Measurements from ENCODE around the gene FBXO36. TPM values are rescaled to one million over a fixed set of nuclear protein-coding genes. Genes with fewer than 3 reads are reported as not detected.
"Not testable (repeated sequence)": the region's sequence is repeated elsewhere in the genome, so short reads cannot be mapped to it uniquely, and the experiment has no call there.

Gene FBXO36
- total RNA-seq, 1 donor from 2014 or later = 4.5 TPM

DNA sequence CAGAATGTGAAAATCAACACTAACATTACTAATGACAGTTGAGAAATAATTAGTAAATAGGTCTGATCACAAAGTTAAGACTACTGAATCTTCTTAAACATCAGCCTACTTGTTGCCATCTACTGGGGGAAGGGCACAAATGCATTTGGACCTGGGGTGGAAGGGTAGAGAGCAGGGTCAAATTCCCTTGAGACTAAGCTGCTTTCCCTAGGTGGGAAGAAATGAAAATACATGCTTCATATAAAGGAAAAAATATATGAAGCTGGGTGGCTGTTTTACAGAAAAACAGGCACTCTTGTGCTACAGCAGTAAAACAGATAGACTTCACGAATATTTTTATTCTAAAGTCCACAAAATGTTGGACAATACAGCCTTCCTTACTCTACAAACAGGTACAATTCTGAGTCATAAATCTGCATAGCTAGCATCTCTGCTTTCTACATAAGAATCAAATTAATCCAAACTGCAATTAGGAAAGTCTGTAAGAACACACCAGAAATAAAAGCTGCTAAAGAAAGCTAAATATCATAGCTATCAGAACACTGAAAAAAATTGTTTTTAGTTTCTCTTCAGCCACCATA is 11.4 kb upstream of the FBXO36 start:
- DNase-seq = no peak

DNA sequence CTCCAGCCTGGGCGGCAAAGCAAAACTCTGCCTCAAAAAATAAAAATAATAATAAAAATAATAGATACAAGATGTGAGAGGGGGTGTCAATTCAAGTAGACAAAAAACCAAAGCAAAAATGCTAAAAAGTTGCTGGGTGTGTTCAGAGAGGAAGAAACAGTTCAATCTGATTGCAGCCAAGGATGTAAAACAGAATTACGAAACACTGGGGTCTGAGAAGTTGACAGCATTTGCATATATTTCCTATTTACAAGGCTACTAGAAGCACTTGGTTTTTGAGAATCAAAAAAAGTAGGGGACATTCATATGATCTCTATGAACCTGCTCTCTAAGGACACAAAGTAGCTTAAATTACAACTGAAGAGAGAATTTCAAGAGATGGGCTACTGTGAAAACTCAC is 8.1 kb upstream of the FBXO36 start:
- no peak for DNase-seq

DNA sequence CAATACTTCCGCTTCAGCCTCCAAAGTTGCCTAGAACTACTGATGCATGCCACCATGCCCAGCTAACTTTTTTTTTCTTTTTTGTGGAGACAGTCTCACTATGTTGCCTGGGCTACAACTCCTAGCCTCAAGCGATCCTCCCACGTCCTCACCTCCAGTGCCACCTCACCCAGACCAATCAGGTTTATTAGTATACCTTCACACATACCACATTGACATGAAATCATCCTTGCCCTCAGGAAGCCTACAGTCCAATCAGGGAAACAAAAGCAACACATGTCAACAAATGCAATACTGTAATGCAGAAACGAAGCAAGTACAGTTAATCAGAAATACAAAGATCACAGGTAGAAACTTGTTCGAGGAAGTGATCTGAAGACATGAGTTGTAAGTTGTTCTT is 4.5 kb upstream of the FBXO36 start:
- no peak for DNase-seq

DNA sequence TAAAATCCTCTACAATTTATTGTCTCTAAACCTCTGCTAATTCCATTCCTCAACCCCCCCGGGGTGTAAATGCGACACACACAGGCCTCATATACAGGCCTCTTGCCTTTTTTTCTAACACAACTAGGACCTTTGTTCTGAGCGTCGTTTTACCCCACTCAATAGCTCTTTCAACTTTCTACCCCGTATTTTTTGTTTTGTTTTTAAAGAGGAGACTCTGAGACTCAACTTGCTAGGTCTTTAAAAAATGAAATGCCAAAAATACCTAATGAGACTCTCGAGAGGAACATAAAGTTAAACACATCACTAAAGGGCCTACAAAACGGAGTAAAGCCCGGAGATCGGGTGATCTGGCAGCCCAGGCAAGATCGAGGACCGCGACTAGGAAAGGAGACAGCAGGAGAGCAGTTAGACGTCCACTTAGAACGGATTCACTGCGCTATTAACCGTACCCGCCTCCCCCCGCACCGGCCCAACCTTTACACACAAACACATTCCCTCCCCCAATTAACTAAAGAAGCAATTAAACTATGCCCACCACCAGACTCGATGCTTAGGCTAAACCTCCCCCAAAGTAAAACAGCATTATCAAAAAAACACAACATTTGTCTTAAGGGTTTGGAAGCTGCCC is 2.2 kb upstream of the FBXO36 start:
- no peak for DNase-seq

DNA sequence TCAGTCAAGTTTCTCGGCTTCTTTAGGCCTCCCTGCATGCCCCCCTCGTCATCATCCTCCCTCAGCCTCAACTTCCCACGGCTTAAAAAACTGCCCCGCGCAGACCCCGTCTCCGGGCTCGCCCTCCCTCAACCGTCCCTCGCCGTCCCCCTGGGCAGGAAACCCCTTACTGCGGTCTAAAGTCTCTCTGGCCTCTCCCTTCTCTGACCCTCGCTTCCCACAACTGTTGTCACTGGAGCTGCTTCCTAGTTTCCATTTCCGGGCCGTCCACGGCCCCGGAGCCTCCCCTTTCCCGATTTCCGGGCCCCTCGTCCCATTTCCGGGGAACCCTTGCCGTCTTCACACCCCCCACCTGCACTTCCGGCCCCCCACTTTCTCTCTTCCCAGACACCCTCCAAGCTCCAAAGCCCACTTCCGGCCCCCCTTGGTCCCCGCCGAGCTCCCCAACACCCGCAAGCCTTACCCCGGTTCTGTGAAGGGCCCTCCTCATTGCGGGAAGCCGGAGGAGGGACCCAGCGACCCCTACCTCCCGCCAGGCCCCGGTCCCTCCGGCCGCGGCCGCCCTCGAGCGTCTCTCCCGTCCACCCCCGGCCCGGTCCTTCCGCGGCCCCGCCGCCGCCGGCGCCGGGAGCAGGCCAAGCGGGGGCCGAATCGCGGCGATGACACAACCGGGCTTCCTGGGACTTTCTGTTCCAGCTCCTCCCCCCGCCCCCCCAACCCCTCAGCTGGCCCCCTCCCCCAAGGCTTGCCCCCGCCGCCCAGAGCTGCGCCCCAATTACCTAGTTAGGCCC is 1.0 kb upstream of the FBXO36 start:
- DNase-seq = peak; percentile 65

DNA sequence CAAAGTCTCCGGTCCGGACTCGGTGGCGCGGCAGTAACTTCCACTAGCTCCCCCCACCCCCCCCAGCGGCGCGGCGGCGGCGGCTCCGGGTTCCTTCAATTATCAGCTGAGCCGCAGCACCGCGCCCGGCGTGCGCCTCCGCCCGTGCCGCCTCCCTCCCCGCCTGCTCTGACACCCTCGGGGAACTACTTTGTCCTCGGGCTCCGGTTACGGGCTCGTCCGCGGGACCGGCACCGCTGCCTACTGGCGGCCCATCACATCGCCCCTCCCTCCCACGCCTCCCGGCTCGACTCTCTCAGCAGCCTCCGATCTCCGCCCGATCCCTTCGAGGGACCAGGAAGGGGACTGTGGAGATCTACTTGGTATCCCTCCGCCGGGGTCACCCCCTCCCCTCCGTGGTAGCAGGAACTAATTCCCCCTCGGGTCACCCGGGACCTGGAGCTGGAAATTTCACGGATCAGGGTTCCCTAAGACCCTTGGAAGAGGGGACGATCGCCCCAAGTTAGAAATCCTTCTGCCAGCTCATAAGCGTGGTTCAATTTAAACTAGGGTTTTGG is 333 bp upstream of the FBXO36 start, which contains the start of gene TRIP12:
Gene TRIP12 (minus strand): TSS at position 118 of the 557 bp plus-strand sequence. CDS start 41,930 bp downstream, outside the sequence.
- peak; percentile 94 for DNase-seq

DNA sequence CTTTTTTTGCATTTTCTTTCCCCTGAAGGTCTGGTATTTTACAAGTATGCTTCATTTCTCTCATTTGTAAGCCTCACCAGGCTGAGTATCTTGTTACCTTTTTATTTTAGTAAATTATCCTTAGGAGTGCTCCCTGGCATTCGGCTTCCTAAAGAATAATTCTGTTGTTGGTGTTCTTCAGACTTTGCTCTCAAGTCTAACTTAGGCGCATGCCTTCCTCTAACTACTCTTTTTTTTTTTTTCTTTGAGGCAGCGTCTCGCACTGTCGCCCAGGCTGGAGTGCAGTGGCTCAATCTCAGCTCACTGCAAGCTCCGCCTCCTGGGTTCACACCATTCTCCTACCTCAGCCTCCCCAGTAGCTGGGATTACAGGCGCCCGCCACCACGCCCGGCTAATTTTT is 2.2 kb downstream of the FBXO36 start:
- not testable (repeated sequence) for DNase-seq

DNA sequence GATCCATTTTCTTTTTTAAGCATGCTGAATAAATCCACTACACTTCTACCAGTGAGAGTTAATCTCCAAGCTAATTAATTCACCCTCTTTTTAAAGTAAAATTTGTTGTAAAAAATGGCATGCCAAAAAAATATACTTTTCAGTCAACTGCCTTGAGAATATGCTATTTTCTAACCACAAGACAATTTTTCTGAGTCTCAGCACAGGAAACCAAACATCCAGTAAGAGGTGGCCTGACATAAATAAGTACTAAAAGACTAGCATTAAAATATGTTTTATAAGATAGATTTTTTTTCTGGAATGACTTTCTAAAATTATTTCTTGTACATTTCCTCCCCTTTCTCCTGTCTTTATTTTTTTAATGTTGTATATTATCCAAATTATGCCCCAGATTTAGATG is 2.9 kb downstream of the FBXO36 start:
- no peak for DNase-seq

DNA sequence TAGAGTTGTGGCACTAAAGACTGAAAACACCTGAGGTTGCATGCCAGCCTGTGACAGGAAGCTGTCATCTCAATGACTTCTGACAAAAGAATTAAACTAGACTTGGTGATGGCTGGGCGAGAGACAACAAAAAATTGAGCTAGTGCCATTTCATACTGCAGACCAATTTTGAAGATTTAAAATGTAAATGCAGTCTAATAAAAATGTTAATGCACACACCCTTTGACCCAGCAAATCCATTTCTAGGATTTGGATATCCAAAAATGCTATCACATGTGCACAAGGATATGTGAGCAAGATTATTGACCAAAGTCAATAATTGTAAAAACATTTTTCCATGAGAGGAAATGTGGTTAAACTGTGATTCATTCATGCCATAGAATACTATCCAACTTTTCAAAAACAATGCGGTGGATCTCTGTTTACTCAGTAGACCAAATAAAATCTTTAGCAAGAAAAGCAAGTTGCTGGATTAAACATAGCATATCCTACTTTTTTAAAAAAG is 5.6 kb downstream of the FBXO36 start:
- no peak for DNase-seq

DNA sequence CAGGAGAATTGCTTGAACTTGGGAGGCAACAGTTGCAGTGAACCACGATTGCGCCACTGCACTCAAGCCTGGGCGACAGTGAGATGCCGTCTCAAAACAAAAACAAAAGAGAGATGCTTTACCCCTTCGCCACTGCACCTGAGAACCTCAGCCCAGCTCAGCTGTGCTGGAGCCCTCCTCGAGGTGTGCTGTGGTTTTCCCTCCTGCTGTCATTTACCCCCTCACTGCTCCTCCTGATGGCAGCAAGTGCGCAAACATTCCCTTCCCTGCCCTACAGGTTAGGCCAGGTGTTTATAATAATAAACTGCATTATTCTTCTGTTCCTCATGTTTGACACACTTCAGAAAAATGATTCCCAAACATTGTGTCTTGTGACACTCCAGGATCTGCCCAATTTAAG is 8.4 kb downstream of the FBXO36 start:
- no peak for DNase-seq

DNA sequence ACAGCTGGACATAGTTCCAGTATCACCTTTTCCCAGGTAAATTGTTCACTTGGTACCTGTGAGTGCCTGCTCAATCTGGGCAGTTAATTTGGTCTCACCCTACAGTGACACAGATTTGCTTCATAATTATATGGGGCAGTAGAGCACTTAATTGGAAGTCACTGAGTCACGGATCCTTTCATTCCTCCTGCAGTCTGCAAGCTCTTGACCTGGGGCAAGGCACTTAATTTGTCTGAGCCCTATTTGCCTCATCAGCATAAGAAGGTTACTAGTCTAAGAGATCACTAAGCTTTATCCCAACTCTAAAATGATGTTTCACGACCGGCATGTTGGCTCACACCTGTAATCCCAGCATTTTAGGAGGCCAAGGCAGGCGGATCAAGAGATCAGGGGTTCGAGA is 8.9 kb downstream of the FBXO36 start:
- DNase-seq = no peak

DNA sequence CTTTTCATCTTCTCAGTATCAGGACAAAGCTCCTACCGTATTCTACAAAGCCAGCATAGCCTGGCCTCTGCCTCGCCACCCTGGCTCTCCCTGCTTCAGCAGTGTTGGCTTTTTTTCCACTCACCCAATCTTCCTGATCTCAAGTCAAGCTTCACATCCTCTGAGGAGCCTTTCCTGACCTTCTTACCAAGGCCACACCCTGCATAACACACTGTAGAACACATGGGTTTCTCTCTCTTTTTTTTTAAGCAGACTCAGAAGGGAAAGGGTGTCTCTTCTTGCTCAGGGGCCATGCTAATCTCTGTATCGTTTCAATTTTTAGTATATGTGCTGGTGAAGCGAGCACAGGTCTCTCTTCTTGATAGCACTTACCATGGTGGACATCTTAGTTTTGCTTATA is 15.2 kb downstream of the FBXO36 start:
- no peak for DNase-seq

DNA sequence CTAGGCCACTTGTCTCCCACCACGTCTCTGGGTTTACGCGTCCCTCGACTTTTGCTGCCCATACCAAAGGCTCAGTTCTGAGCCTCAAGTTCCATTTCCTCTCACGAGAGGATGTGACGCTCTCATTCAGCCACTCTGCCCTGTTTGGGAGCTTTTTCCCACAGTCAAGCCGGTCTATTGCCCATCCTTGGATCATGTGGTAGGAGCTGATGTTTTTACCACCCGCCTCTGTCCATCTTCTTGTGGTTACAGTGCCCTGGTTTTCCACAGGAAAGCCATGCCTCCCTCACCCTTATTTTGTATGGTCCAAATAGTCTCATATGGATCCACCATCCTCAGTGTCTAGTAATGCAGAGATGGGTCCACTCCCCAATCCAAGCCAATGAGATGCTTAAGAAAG is 20.4 kb downstream of the FBXO36 start:
- no peak for DNase-seq

DNA sequence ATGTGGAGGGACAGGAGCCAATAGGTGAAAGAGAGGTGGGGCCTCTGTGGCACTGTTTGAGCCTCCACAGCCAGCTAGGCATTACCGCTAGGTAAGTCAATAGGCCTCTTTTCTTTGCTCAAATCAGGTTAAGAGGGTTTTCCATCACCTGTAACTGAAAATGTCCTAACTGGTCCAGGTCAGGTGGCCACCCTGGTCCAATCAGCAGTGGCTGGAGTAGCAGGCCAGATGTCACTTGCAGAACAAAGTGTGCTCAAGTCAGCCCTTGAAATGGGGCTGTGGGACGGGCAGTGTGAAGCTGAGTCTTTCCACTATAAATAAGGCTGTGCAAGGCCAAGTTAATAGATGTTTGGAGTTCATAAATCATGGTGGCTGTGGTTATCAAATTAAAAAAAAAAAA is 20.9 kb downstream of the FBXO36 start:
- no peak for DNase-seq

DNA sequence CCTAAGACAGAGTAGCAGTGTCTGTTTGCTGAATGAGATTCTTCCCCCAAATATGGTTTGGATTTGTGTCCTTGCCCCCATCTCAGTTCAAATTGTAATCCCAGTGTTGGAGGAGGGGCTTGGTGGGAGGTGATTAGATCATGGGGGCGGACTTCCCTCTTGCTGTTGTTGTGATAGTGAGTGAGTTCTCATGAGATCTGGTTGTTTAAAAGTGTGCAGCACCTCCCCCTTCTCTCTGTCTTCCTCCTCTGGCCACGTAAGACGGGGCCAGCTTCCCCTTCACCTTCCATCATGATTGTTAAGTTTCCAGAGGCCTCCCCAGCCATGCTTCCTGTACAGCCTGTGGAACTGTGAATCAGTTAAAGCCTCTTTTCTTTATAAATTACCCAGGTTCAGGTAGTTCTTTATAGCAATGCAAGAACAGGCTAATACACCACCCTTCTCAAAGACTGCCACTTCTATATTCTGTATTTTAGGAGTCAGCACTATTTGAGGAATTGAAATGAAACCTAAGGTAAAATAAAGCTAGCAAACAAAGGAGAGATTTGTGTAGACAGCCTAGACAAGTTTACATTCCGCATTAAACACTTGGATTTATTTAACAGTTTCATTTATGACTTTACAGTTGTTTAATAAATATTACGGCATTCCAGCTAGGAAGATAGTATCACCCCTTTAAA is 21.6 kb downstream of the FBXO36 start:
- DNase-seq = no peak

DNA sequence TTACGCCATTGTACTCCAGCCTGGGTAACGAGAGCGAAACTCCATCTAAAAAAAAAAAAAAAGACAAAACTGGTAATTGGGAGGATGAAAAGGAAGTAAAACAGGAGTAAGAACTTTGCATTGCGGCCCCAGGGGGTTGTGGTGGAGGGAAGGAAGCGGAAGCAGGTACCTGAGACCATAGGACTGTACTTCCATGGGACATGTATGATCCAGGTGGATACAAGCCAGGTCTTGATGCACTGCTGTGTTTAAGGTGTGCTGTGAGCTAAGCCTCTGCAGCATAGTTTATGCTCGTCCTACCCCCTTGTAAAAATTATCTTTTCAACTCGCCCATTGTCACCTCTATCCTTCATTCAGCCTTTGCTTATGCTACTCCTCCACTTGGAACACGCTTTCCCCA is 23.7 kb downstream of the FBXO36 start:
- no peak for DNase-seq

DNA sequence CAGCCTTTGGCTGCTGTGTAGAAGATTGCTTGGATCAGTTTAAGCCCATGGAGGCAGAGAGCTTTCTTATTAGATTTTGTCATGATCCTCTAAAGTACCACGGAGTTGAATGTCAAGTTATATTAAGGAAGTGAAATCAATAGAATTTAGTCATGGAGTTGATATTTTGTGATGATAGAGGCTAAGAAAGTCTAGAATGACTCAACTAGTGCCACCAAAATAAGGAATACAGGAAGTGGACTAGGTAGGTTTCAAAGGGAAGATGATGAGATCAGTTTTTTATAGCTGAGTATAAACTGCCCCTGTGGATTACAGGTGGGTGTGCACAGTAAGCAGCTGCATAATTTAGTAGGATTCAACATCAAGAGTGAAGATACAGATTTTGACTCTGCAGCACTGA is 25.2 kb downstream of the FBXO36 start:
- DNase-seq = no peak

DNA sequence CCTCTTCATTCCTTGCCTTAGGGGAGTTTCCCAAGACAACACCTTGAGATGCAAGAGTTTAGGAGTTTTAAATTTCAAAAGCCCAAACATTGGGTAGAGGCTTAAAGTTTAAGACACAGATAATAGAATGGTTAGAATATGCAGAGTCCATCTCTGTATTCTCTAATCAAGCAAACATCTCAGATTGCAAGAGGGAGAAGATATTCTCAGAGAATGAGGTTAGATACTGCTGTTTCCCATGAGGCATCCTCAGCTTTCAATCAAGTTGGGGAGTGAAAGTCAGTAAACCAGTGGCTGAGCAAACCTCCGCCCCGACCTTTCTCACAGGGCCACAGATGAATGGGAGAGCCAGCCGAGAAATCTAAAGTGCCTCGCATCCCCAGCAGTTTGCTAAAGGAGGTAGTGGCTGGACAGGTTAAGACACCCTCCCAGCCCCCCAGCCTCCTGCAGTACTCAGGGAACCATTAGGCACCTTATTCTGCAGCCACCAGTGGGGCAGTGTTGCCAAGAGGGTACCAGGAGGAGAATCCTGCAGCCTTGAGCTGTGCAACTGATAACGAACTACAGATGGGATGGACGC is 30.0 kb downstream of the FBXO36 start:
- no peak for DNase-seq

DNA sequence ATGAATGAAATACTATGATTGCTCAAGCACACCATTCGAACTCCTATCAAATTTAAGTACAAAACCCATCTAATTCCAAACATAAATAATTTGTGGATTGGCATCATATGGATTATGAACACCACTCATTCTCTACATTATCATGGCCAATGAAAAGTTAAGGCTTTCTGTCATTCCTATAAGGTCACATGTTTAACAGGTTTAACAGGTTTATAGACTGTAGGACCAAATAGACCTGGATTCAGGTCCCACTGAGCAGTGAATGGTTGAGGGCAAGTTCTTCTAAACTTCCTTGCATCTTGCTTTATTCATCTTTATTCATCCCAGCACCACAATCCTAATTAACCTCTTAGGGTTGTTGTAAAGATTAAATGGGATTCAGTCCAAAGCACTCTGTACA is 33.4 kb downstream of the FBXO36 start:
- no peak for DNase-seq

DNA sequence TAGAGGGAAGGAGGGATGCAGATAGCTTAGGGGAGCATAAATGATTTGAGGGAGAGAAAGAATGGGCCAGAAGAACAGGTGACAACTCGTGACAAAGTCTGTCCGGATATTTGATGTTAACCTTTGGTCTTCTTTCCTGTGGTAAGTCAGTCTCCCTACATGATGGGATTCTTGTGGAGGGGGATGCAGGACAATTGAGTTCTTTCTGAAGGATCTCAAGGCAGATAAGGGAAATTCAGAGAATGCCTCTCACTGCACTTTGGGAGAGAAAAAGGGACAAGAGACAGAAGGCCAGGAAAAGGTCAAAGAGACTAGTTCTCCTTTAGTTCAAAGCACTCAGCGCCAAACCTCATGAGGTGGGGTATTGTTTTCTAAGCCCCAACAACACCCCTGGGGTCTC is 34.2 kb downstream of the FBXO36 start:
- no peak for DNase-seq

DNA sequence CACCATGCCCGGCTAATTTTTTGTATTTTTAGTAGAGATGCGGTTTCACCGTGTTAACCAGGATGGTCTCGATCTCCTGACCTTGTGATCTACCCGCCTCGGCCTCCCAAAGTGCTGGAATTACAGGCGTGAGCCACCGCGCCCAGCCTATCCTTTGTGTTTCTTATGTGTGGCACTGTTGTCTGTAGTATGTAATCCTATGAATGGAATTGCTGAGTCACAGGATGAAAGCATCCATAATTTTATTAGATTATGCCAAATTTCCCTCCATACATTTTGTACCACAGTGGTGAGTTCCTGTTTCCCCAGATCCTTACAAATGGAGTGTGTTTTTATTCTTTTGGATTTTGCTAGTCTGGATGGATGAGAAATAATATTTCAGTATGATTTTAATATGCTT is 41.3 kb downstream of the FBXO36 start:
- not testable (repeated sequence) for DNase-seq

DNA sequence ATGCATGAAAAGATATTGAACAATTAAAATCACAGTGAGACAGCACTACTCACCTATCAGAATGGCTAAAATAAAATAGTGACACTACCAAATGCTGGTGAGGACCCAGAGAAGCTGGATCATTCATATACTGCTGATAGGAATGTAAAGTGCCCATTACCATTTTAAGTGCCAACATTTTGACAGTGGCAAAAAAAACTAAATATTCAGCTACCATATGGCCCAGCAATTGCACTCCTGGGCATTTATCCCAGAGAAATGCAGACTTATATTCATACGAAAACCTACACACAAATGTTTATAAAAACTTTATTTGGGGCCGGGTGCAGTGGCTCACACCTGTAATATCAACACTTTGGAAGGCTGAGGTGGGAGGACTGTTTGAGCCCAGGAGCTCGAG is 47.6 kb downstream of the FBXO36 start:
- DNase-seq = no peak

Measured in skin of body (tissue), 2 donors.